Astrocyte (in vitro differentiated cells and primary cell): ENCODE results near the gene NPAS3.

Source experiments
- CTCF ChIP-seq: IDR thresholded peaks from 2 replicates; pipeline ENCODE4 v1.5.1; 2011; ENCODE audit warnings: low read depth, mild to moderate bottlenecking, inconsistent platforms, low read length, moderate library complexity; ENCODE audit not compliant: insufficient read depth
- EZH2 ChIP-seq: IDR thresholded peaks from 2 replicates; pipeline ENCODE4 v1.6.1; 2012; ENCODE audit warnings: mild to moderate bottlenecking, low read length, inconsistent platforms; ENCODE audit not compliant: insufficient read depth

- TF ChIP-seq CTCF (no peak), EZH2 (no peak)
These were observed 910.7 kb downstream of the NPAS3 start for GRCh38 chr14:33849455-33849801.
